Endothelial cell of umbilical vein (primary cell): ENCODE data around the gene DCLK3. TPM values are rescaled to one million over a fixed set of nuclear protein-coding genes. Genes with fewer than 3 reads are reported as not detected.

Experiments
- BruUV-seq: library from RNA; stranded (reverse); fragments of 400-500 nt; replicated peaks from 2 replicates; lab custom pipeline; 2021; lab: Mats Ljungman, UMichigan
- CTCF ChIA-PET: fragments of 300-600, 350-600 bp; sonication (Branson Sonifier 250); formaldehyde crosslinking; loops from one replicate; lab custom pipeline; 2021; ENCODE audit warnings: antibody characterized with exemption, inconsistent platforms; lab: Charles Lee
- POLR2A ChIA-PET: fragments of 300-600, 350-600 bp; sonication (Branson Sonifier 250); formaldehyde crosslinking; loops from one replicate; lab custom pipeline; 2021; ENCODE audit warnings: antibody characterized with exemption, inconsistent platforms; lab: Charles Lee
- DNase-seq: peaks from one replicate; pipeline ENCODE4 v3.0.0-alpha.2; 2011; ENCODE audit warnings: low read depth, low spot score
- FAIRE-seq: peaks from 2 replicates; lab custom pipeline; 2011; peaks lifted over from hg19 to GRCh38; lab: Jason Lieb, UNC
- H2AFZ ChIP-seq: 2 replicates; pipeline ENCODE4 v1.6.0; 2012; ENCODE audit warnings: low read depth, low read length, control low read depth, inconsistent platforms
- H3K27ac ChIP-seq: 2 replicates; pipeline ENCODE4 v1.5.1; 2011; ENCODE audit warnings: low read depth, mild to moderate bottlenecking, control low read depth, low read length, moderate library complexity; ENCODE audit not compliant: insufficient read depth
- H3K27me3 ChIP-seq, 2 experiments: 2 replicates each; pipeline versions ENCODE4 v1.6.0 to v1.6.1; 2011; ENCODE audit warnings: low read length in 2 of 2, mixed read lengths in 1 of 2; ENCODE audit not compliant: control insufficient read depth in 2 of 2, insufficient read depth in 2 of 2
- H3K36me3 ChIP-seq, 2 experiments: 2 replicates in 1 of 2; 3 replicates in 1 of 2; pipeline ENCODE4 v1.5.1; 2011; ENCODE audit warnings: low read length in 2 of 2, mild to moderate bottlenecking in 1 of 2, moderate library complexity in 1 of 2; ENCODE audit not compliant: control insufficient read depth in 2 of 2, insufficient read depth in 2 of 2; ENCODE audit errors: extremely low read depth in 1 of 2
- H3K4me1 ChIP-seq: 3 replicates; pipeline ENCODE4 v1.5.1; 2011; ENCODE audit warnings: mild to moderate bottlenecking, low read length; ENCODE audit not compliant: control insufficient read depth, insufficient read depth; ENCODE audit errors: extremely low read depth
- H3K4me2 ChIP-seq: 2 replicates; pipeline ENCODE4 v1.6.1; 2011; ENCODE audit warnings: low read length, control low read depth, mixed read lengths; ENCODE audit not compliant: insufficient read depth
- H3K4me3 ChIP-seq, 3 experiments: fragments of 200-600 bp in 1 of 3; sonication (generic), shearing (Covaris generic) in 1 of 3; replicated peaks in 1 of 3; 2 replicates each; pipeline ENCODE4 v1.5.1; 2011 to 2016; ENCODE audit warnings: control low read depth in 3 of 3, low read length in 3 of 3, mild to moderate bottlenecking in 2 of 3, inconsistent platforms in 1 of 3, low read depth in 1 of 3, moderate library complexity in 1 of 3; ENCODE audit not compliant: insufficient read depth in 1 of 3
- H3K79me2 ChIP-seq: 2 replicates; pipeline ENCODE4 v1.6.0; 2012; ENCODE audit warnings: low read length, inconsistent platforms; ENCODE audit not compliant: control insufficient read depth, insufficient read depth
- H3K9ac ChIP-seq: replicated peaks from 2 replicates; pipeline ENCODE3; 2011; ENCODE audit warnings: low read length, control low read depth; ENCODE audit not compliant: insufficient read depth; ENCODE audit errors: extremely low read depth
- H3K9me1 ChIP-seq: replicated peaks from 3 replicates; pipeline ENCODE4 v1.6.0; 2011; ENCODE audit warnings: mild to moderate bottlenecking, low read length; ENCODE audit not compliant: control insufficient read depth, insufficient read depth; ENCODE audit errors: extremely low read depth
- H3K9me3 ChIP-seq: replicated peaks from 2 replicates; pipeline ENCODE4 v1.5.1; 2012; ENCODE audit warnings: low read length, inconsistent platforms; ENCODE audit not compliant: control insufficient read depth, insufficient read depth
- H4K20me1 ChIP-seq: replicated peaks from 2 replicates; pipeline ENCODE3; 2011; ENCODE audit warnings: mild to moderate bottlenecking, low read length; ENCODE audit not compliant: control insufficient read depth, insufficient read depth; ENCODE audit errors: extremely low read depth
- EZH2 ChIP-seq: IDR thresholded peaks from 2 replicates; pipeline ENCODE4 v1.6.1; 2012; ENCODE audit warnings: borderline replicate concordance, low read depth, mild to moderate bottlenecking, moderate library complexity, low read length, inconsistent platforms; ENCODE audit not compliant: severe bottlenecking
- FOS ChIP-seq: IDR thresholded peaks from 2 replicates; pipeline ENCODE4 v1.6.1; 2011; ENCODE audit warnings: mild to moderate bottlenecking, low read length, moderate library complexity, borderline replicate concordance; ENCODE audit not compliant: insufficient read depth
- GATA2 ChIP-seq: IDR thresholded peaks from 2 replicates; pipeline ENCODE4 v1.7.0; 2011; ENCODE audit warnings: low read depth, mild to moderate bottlenecking, moderate library complexity, mixed read lengths, low read length; ENCODE audit not compliant: insufficient read length, insufficient read depth
- JUN ChIP-seq: IDR thresholded peaks from 2 replicates; pipeline ENCODE4 v1.6.1; 2011; ENCODE audit warnings: borderline replicate concordance, low read depth; ENCODE audit not compliant: insufficient read length, insufficient read depth
- MYC ChIP-seq: IDR thresholded peaks from one replicate; pipeline ENCODE4 v1.6.1; 2011; ENCODE audit warnings: mild to moderate bottlenecking, low read depth, low read length
- POLR2A ChIP-seq: IDR thresholded peaks from 2 replicates; pipeline ENCODE4 v1.6.1; 2012; ENCODE audit warnings: low read depth, mild to moderate bottlenecking, control low read depth, low read length
- POLR2AphosphoS5 ChIP-seq: IDR thresholded peaks from 2 replicates; pipeline ENCODE4 v1.6.1; 2012; ENCODE audit warnings: low read depth, mild to moderate bottlenecking, control low read depth, low read length, moderate library complexity; ENCODE audit not compliant: insufficient read depth
- dilution Hi-C: fragments of 300-500 bp; cut with MboI; formaldehyde crosslinking; loops from one replicate; pipeline ENCODE4 v1.15.0; 2019; ENCODE audit warnings: low sequenced_read_pairs; ENCODE audit not compliant: extremely low pct_ligation_motif_present
- intact Hi-C: fragments of 100-400 bp; cut with micrococcal nuclease; formaldehyde crosslinking; loops from one replicate; pipeline ENCODE4 v1.10.0; 2022
- polyA plus RNA-seq, 4 experiments: library from polyadenylated mRNA; depleted of rRNA in 3 of 4; stranded (reverse) in 3 of 4; unstranded in 1 of 4; fragments of >200 nt; gene quantifications; 2 replicates each; pipeline versions ENCODE4 v1.2.1 to v1.2.3, GENCODE V29; 2011 to 2012; ENCODE audit warnings: missing spikeins in 1 of 4
- total RNA-seq: library from RNA; stranded (reverse); gene quantifications from 2 replicates; pipeline ENCODE4 v1.2.3, GENCODE V29; 2021
- TF ChIP-seq, protein P1 (sequence below), 2 donors: IDR thresholded peaks; 1 replicate in 1 of 2; 2 replicates in 1 of 2; pipeline ENCODE4 v1.5.1; 2011; ENCODE audit warnings: low read length in 2 of 2, mild to moderate bottlenecking in 2 of 2, moderate library complexity in 2 of 2, control low read depth in 1 of 2, inconsistent platforms in 1 of 2, low read depth in 1 of 2; ENCODE audit not compliant: insufficient read depth in 1 of 2; ENCODE audit errors: extremely low read depth in 1 of 2
- TF ChIP-seq, protein P2 (sequence below): IDR thresholded peaks from 2 replicates; pipeline ENCODE4 v1.6.1; 2011; ENCODE audit not compliant: insufficient read depth, insufficient read length

DCLK3 gene
- total and polyA plus RNA-seq, 2 donors (not counting 3 experiments of a cell fraction or from before 2014, with no cell fraction given), result not detected

DNA sequence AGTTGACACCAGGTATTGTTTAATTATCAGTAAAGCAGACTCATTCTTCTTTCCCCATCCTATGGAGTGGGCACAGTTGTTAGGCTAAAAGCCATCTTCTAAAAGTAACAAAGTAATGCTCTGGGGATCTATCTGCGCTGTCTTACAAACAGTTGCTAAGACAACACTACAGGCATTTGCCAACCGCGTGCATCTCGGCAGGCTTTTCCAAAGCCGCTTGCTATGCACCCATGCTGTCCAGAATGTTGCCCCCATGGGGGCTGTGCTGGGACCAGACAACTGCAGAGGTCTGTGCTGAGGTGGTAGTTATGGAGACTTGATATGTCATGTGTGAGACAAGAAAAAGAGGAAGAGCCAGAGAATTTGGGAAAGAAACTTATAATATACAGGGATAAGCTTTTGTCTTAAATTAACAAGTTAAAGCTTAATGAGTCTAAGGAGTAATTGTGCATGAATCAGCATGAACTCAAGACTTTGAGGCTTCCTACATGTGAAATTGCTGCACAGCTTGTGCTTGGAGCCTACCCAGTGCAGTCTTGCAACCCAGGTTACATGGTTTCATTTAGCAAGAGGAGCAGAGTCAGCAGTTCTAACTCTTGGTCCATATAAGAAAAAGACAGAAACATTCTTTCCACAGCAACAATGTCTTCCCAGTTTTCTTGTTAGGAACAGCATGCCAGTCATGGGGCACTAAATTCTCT lies 38.9 kb upstream of the DCLK3 start:
- H2AFZ ChIP-seq, result no peak overlapping the region
- H3K79me2 ChIP-seq, result no peaks in the 10 kb centered on the region
- no peaks in the 10 kb centered on the region for H4K20me1 ChIP-seq
- H3K4me2 ChIP-seq, result no peak overlapping the region
- intact Hi-C loops (no loop called here), dilution Hi-C loops (no loop called here)
- TF ChIP-seq POLR2A (no peak), POLR2AphosphoS5 (no peak)
- TF ChIP-seq, protein P1, sequence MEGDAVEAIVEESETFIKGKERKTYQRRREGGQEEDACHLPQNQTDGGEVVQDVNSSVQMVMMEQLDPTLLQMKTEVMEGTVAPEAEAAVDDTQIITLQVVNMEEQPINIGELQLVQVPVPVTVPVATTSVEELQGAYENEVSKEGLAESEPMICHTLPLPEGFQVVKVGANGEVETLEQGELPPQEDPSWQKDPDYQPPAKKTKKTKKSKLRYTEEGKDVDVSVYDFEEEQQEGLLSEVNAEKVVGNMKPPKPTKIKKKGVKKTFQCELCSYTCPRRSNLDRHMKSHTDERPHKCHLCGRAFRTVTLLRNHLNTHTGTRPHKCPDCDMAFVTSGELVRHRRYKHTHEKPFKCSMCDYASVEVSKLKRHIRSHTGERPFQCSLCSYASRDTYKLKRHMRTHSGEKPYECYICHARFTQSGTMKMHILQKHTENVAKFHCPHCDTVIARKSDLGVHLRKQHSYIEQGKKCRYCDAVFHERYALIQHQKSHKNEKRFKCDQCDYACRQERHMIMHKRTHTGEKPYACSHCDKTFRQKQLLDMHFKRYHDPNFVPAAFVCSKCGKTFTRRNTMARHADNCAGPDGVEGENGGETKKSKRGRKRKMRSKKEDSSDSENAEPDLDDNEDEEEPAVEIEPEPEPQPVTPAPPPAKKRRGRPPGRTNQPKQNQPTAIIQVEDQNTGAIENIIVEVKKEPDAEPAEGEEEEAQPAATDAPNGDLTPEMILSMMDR (IDR thresholded peaks at IDR 0.05; ENCODE audit: extremely low read depth in 1 of 2, insufficient read depth in 1 of 2, low read depth in 1 of 2, low read length in 2 of 2), result no peak
- ChIA-PET CTCF (no interaction called here), POLR2A (no interaction called here)
- DNase-seq, result no peak
- H3K4me1 ChIP-seq, result no peaks in the 10 kb centered on the region
- no peak overlapping the region for H3K4me3 ChIP-seq
- H3K9me1 ChIP-seq, result no peaks in the 10 kb centered on the region
- no peak for FAIRE-seq
- H3K9ac ChIP-seq, result no peak overlapping the region
- no peaks in the 10 kb centered on the region for H3K9me3 ChIP-seq
- no peak overlapping the region for H3K27ac ChIP-seq
- H3K36me3 ChIP-seq, result no peaks in the 10 kb centered on the region
- no TSS peak for BruUV-seq
- H3K27me3 ChIP-seq, result no peaks in the 10 kb centered on the region

DNA sequence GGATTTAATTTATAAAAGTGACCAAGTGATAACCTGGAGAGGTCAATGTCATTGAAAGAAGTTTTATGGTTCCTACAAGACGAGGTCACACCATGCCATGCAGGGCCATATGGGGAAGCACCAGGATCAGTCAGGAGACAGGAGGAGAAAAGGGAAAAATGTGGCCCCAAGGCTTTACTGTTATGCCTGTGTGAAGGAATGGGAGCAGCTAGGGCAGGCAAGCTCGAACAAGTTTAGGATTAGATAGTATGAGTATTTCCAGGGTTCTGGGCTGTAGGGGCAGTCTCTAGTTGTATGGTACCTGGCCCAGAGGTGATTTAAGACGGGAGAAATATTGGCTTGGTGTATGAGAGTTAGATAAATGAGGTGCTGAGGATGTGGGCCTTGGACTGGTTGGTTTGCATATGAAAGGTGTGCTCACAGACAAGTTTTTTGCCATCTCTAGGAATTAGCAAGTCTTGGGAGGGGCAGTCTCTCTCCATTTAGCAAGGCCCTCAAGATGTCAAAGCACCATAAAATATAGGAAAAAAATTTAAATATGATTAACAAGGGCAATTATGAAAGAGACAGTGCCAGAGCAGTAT lies 36.3 kb upstream of the DCLK3 start:
- H3K79me2 ChIP-seq, result no peaks in the 10 kb centered on the region
- no peaks in the 10 kb centered on the region for H3K36me3 ChIP-seq
- no peak for TF ChIP-seq EZH2
- TF ChIP-seq POLR2AphosphoS5, result no peak
- TF ChIP-seq GATA2, result no peak
- TF ChIP-seq, protein P2, sequence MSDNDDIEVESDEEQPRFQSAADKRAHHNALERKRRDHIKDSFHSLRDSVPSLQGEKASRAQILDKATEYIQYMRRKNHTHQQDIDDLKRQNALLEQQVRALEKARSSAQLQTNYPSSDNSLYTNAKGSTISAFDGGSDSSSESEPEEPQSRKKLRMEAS, result no peak
- no peak for TF ChIP-seq FOS
- TF ChIP-seq, protein P1 (IDR thresholded peaks at IDR 0.05; ENCODE audit: extremely low read depth in 1 of 2, insufficient read depth in 1 of 2, low read depth in 1 of 2, low read length in 2 of 2), result no peak
- no peak for TF ChIP-seq JUN
- no peak for TF ChIP-seq MYC
- TF ChIP-seq POLR2A, result no peak
- H3K4me3 ChIP-seq, result no peak overlapping the region
- dilution Hi-C loops (no loop called here), intact Hi-C loops (no loop called here)
- H3K9ac ChIP-seq, result no peak overlapping the region
- H3K4me2 ChIP-seq, result no peak overlapping the region
- H3K27me3 ChIP-seq, result no peaks in the 10 kb centered on the region
- CTCF ChIA-PET, result no interaction called here
- no peak for DNase-seq
- no peaks in the 10 kb centered on the region for H3K9me1 ChIP-seq
- H4K20me1 ChIP-seq, result no peaks in the 10 kb centered on the region
- H3K4me1 ChIP-seq, result no peaks in the 10 kb centered on the region
- FAIRE-seq, result no peak
- H3K27ac ChIP-seq, result no peak overlapping the region
- H2AFZ ChIP-seq, result no peak overlapping the region
- no peaks in the 10 kb centered on the region for H3K9me3 ChIP-seq
- POLR2A ChIA-PET, result no interaction called here
- no TSS peak for BruUV-seq
